ENCODE data around the gene CDCA7. TPM values are rescaled to one million over a fixed set of nuclear protein-coding genes. Genes with fewer than 3 reads are reported as not detected.
A peak's percentile ranks its signal among the peaks of the same experiment; 100 is the strongest.

Gene CDCA7
- total RNA-seq (2021) = 48.9 and 50.3 TPM in 2 replicates
- long read RNA-seq, transcript CDCA7-201 (10 exons, 2,789 nt) = minor isoform, 56 of 236 reads
- long read RNA-seq, transcript CDCA7-202 (9 exons, 2,500 nt) = major isoform, 118 of 236 reads
- long read RNA-seq, partial matches to known transcripts = 30 of 236 reads
- long read RNA-seq, other reads (novel, unspliced or antisense) = 28 of 236 reads

- Mint-ChIP-seq H3K9me3 (peaks cover 8 to 10% of the 10 kb centered on the region in 2 experiments; a peak in 3 of 5 replicates), H3K4me1 (peaks cover 38 to 40% of the 10 kb centered on the region in 2 experiments), H3K27ac (peak within 1 kb of the TSS; percentile 96 to 100 (median 99)), H3K36me3 (ENCODE audit: insufficient read depth in 1 of 3, low read depth in 3 of 3) (peaks cover 18 to 24% (median 24%) of the 10 kb centered on the region in 3 experiments), H3K27me3 (ENCODE audit: low read depth) (peaks cover 4% of the 10 kb centered on the region), H3K4me3 (peak within 1 kb of the TSS; percentile 79 to 95)
- Histone ChIP-seq H2BK15ac (ENCODE audit: low read depth, low read length) (no peak within 1 kb of the TSS), H3K4me1 (ENCODE audit: insufficient read depth, low read length) (peaks cover 2% of the 10 kb centered on the region; the same call in 1 of the 2 replicates), H3T11ph (ENCODE audit: low read length) (no peak within 1 kb of the TSS), H3K79me2 (ENCODE audit: insufficient read depth, low read length) (peaks cover 29% of the 10 kb centered on the region), H4K5ac (ENCODE audit: insufficient read length, low read depth, low read length) (peak within 1 kb of the TSS; percentile 84), H2AFZ (ENCODE audit: low read length) (no peak within 1 kb of the TSS), H3K14ac (ENCODE audit: insufficient read depth, low read length) (peak within 1 kb of the TSS; percentile 94), H3K27ac (ENCODE audit: insufficient read length, low read depth, low read length) (peak within 1 kb of the TSS; percentile 3), H4K20me1 (ENCODE audit: control insufficient read depth, insufficient read depth, insufficient read length) (no peaks in the 10 kb centered on the region), H3K23me2 (ENCODE audit: insufficient read length, low read depth, low read length, poor library complexity, severe bottlenecking) (peaks cover 17% of the 10 kb centered on the region), H3K18ac (ENCODE audit: insufficient read length, low read depth, low read length) (peak within 1 kb of the TSS; percentile 71), H3K9ac (ENCODE audit: extremely low read depth, insufficient read length, low read length) (peak within 1 kb of the TSS; percentile 94), H3K27me3 (ENCODE audit: insufficient read depth, low read length) (no peaks in the 10 kb centered on the region), H3K4me2 (ENCODE audit: insufficient read depth, insufficient read length, low read length) (peak within 1 kb of the TSS; percentile 99), H2BK120ac (ENCODE audit: low read depth, low read length, poor library complexity, severe bottlenecking) (no peak within 1 kb of the TSS), H2AK5ac (ENCODE audit: insufficient read length, low read length) (no peak within 1 kb of the TSS), H2BK12ac (ENCODE audit: insufficient read length, low read depth, low read length) (no peak within 1 kb of the TSS), H3K4ac (ENCODE audit: low read depth, low read length) (peak within 1 kb of the TSS; percentile 63; the same call in 1 of the 2 replicates), H3K56ac (ENCODE audit: insufficient read length, low read depth, low read length) (no peak within 1 kb of the TSS), H2BK20ac (ENCODE audit: low read depth, low read length, poor library complexity, severe bottlenecking) (no peak within 1 kb of the TSS), H4K8ac (replicated peaks; ENCODE audit: insufficient read length, low read depth, low read length) (no peak within 1 kb of the TSS), H3K79me1 (ENCODE audit: insufficient read depth, low read depth, low read length, poor library complexity, severe bottlenecking) (peaks cover 3% of the 10 kb centered on the region), H3K23ac (ENCODE audit: insufficient read length, low read depth, low read length) (peak within 1 kb of the TSS; percentile 4), H4K91ac (ENCODE audit: insufficient read length, low read depth, low read length) (peak within 1 kb of the TSS; percentile 97), H3K9me3 (ENCODE audit: control insufficient read depth, low read depth, low read length) (no peaks in the 10 kb centered on the region), H2BK5ac (ENCODE audit: insufficient read length, low read length) (peak within 1 kb of the TSS; percentile 14)
- TF ChIP-seq, protein P1, sequence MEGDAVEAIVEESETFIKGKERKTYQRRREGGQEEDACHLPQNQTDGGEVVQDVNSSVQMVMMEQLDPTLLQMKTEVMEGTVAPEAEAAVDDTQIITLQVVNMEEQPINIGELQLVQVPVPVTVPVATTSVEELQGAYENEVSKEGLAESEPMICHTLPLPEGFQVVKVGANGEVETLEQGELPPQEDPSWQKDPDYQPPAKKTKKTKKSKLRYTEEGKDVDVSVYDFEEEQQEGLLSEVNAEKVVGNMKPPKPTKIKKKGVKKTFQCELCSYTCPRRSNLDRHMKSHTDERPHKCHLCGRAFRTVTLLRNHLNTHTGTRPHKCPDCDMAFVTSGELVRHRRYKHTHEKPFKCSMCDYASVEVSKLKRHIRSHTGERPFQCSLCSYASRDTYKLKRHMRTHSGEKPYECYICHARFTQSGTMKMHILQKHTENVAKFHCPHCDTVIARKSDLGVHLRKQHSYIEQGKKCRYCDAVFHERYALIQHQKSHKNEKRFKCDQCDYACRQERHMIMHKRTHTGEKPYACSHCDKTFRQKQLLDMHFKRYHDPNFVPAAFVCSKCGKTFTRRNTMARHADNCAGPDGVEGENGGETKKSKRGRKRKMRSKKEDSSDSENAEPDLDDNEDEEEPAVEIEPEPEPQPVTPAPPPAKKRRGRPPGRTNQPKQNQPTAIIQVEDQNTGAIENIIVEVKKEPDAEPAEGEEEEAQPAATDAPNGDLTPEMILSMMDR (conservative IDR thresholded peaks at IDR 0.05) = no peak
- WGBS (ENCODE audit: extremely low coverage, insufficient read length, low lambda C conversion rate) = no CpG with 5 or more reads among the region's 50 CpGs
- peak; percentile 82 for DNase-seq
Observed at GRCh38 chr2:173354582-173355131, at the start of gene CDCA7. Gene CDCA7, plus strand, starts transcription at chr2:173354872. Its CDS starts 92 bp downstream, at chr2:173354964.

Data from H9 (cell line).